HG03354 (cell line): Measurements from ENCODE around the gene FRMPD2.

Experiments used
- ATAC-seq: cut with Tn5 transposase; IDR thresholded peaks from one replicate; pipeline ENCODE4 v1.9.1; 2021; ENCODE audit warnings: mild to moderate bottlenecking; ENCODE audit not compliant: unreplicated experiment, poor library complexity, severe bottlenecking

The FRMPD2 gene

GRCh38 chr10:48274636-48275035 lies at the start of gene FRMPD2:
Gene FRMPD2, minus strand, starts transcription at chr10:48274696. Its CDS starts 129 bp downstream, at chr10:48274567.
- ATAC-seq, result no peak

GRCh38 chr10:48322017-48322416 lies 47.5 kb upstream of the FRMPD2 start:
- no peak for ATAC-seq

GRCh38 chr10:48317321-48317990 lies 43.0 kb upstream of the FRMPD2 start:
- ATAC-seq, result no peak

GRCh38 chr10:48316236-48316635 lies 41.7 kb upstream of the FRMPD2 start:
- no peak for ATAC-seq

GRCh38 chr10:48314107-48314506 lies 39.6 kb upstream of the FRMPD2 start:
- ATAC-seq, result no peak

- no peak for ATAC-seq
Measured at GRCh38 chr10:48309711-48310226, 35.3 kb upstream of the FRMPD2 start.

- no peak for ATAC-seq
Measured at GRCh38 chr10:48307711-48308018, 33.2 kb upstream of the FRMPD2 start.

GRCh38 chr10:48306870-48307710 lies 32.6 kb upstream of the FRMPD2 start:
- ATAC-seq, result peak; percentile 41

GRCh38 chr10:48306265-48306869 lies 31.9 kb upstream of the FRMPD2 start, which contains the start of gene MAPK8:
Gene MAPK8, plus strand, starts transcription at chr10:48306677. Its CDS starts 94,984 bp downstream, at chr10:48401661.
- ATAC-seq, result peak; percentile 84

- ATAC-seq, result no peak
Measured at GRCh38 chr10:48305905-48306264, 31.4 kb upstream of the FRMPD2 start.

GRCh38 chr10:48302515-48303476 lies 28.3 kb upstream of the FRMPD2 start:
- no peak for ATAC-seq

GRCh38 chr10:48300556-48300955 lies 26.1 kb upstream of the FRMPD2 start:
- ATAC-seq, result no peak

- no peak for ATAC-seq
Measured at GRCh38 chr10:48299692-48300091, 25.2 kb upstream of the FRMPD2 start.

- ATAC-seq, result no peak
Measured at GRCh38 chr10:48299066-48299465, 24.6 kb upstream of the FRMPD2 start.

GRCh38 chr10:48296576-48297098 lies 22.1 kb upstream of the FRMPD2 start:
- no peak for ATAC-seq

- no peak for ATAC-seq
Measured at GRCh38 chr10:48294431-48294830, 19.9 kb upstream of the FRMPD2 start.

- ATAC-seq, result no peak
Measured at GRCh38 chr10:48292616-48293015, 18.1 kb upstream of the FRMPD2 start.

- no peak for ATAC-seq
Measured at GRCh38 chr10:48291190-48291589, 16.7 kb upstream of the FRMPD2 start.

GRCh38 chr10:48290286-48290685 lies 15.8 kb upstream of the FRMPD2 start:
- no peak for ATAC-seq
